ENCODE measurements around the gene ZNF195. TPM values are rescaled to one million over a fixed set of nuclear protein-coding genes. Genes with fewer than 3 reads are reported as not detected.
"Not testable (repeated sequence)": the region's sequence is repeated elsewhere in the genome, so short reads cannot be mapped to it uniquely, and the experiment has no call there.

ZNF195 gene
- total RNA-seq, 2 donors from 2014 or later, result 30.9 to 38.7 TPM

DNA sequence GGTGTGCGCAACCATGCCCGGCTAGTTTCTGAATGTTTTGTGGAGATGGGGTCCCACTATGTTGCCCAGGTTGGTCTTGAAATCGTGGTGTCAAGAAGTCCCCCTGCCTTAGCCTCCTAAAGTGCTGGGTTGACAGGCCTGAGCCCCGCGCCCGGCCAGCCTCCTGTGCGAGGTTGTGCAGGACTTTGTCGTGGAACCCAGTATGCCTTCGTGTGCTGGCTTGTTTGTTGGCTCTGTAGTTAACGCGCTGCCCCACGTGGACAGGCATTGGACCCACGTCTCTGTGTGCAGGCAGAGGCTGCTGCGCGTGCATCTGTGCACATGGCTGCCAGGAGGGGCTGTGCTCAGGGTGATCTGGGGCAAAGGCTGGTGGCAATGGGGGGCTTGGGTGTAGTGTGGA is 33.9 kb upstream of the ZNF195 start:
- DNase-seq, result no peak
- ATAC-seq (replicated peaks in 1 of 2), result no peak
- H3K9me3 Mint-ChIP-seq, result no peaks in the 10 kb centered on the region
- H3K27me3 Mint-ChIP-seq (ENCODE audit: low read depth), result no peaks in the 10 kb centered on the region
- H3K27ac Mint-ChIP-seq, result no peak overlapping the region
- no peak overlapping the region for H3K4me3 Mint-ChIP-seq
- H3K4me1 Mint-ChIP-seq (ENCODE audit: low read depth), result peaks cover 12% of the 10 kb centered on the region
- no peaks in the 10 kb centered on the region for H3K36me3 Mint-ChIP-seq (ENCODE audit: insufficient read depth in 2 of 2)

DNA sequence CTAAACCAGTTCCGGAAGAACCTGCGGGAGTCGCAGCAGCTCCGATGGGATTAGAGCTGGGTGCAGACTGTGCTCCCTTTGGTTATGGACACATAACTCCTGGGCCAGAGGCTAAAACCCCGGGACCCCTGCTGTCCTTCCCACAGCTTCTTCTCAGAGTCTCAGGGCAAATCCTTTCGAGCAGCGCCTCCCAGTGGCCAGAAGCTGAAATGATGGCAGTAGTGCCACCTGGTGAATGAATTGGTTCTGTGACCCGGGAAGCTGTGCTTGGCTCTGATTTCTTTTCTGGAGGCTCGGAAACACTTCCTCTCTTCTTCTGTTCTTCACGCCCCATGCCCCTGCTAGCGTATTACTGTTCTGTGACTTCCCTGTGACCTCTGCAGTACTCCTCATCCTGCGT is 29.8 kb upstream of the ZNF195 start:
- H3K27me3 Mint-ChIP-seq (ENCODE audit: low read depth); ATAC-seq (replicated peaks in 1 of 2); H3K4me3 Mint-ChIP-seq; H3K27ac Mint-ChIP-seq; H3K9me3 Mint-ChIP-seq; H3K36me3 Mint-ChIP-seq (ENCODE audit: insufficient read depth in 2 of 2): not testable (repeated sequence)
- DNase-seq, result peak; percentile 72 to 77
- peaks cover 12% of the 10 kb centered on the region for H3K4me1 Mint-ChIP-seq (ENCODE audit: low read depth)

DNA sequence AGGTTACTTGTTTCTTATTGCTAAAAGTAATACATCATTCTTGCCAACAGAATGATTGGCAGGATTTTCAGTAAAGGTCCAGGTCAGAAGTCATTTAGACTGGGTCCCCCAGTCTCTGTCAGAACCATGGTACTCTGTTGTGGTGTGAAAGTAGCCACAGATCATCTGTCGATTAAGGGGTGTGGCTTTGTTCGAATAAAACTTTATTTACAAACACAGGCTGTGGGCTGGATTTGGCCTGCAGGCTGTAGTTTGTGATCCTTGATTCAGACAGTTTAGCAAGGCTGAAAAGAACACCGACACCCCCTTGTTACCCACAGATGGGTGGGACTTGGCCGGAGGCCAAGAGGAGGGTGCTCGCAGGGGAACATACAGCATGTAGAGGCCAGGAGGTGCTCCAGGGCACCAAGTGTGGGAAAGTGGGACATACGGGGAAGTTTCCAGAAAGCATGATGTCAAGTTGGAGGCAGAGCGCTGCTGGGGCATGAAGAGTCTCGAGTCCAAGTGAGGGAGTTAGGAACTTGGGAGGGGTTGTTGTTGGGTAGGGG is 29.2 kb upstream of the ZNF195 start:
- not testable (repeated sequence) for DNase-seq; H3K9me3 Mint-ChIP-seq; H3K36me3 Mint-ChIP-seq (ENCODE audit: insufficient read depth in 2 of 2); H3K27me3 Mint-ChIP-seq (ENCODE audit: low read depth); H3K27ac Mint-ChIP-seq; ATAC-seq (replicated peaks in 1 of 2); H3K4me3 Mint-ChIP-seq
- H3K4me1 Mint-ChIP-seq (ENCODE audit: low read depth), result peaks cover 12% of the 10 kb centered on the region

DNA sequence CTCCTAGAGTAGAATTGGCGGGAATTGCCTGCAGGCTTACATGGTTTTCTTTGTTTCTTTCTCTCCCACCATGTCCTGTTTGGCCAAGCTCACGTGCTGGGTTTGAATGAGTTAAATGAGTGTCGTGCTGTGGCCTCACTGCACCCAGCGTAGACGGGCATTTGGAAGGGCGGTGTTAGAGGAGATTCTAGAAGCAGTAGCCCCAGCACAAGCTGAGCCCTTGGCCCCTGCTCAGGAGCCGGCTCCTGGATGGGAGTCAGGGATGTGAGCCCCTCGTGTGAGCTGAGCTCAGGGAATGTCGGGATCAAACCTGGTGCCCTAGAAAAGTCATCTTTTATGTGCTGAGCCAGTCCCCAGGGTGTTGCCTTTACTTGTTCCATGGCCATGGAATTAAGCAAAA is 28.0 kb upstream of the ZNF195 start:
- peaks cover 12% of the 10 kb centered on the region for H3K4me1 Mint-ChIP-seq (ENCODE audit: low read depth)
- not testable (repeated sequence) for H3K9me3 Mint-ChIP-seq; H3K27me3 Mint-ChIP-seq (ENCODE audit: low read depth); H3K27ac Mint-ChIP-seq; DNase-seq; ATAC-seq (replicated peaks in 1 of 2); H3K36me3 Mint-ChIP-seq (ENCODE audit: insufficient read depth in 2 of 2); H3K4me3 Mint-ChIP-seq

DNA sequence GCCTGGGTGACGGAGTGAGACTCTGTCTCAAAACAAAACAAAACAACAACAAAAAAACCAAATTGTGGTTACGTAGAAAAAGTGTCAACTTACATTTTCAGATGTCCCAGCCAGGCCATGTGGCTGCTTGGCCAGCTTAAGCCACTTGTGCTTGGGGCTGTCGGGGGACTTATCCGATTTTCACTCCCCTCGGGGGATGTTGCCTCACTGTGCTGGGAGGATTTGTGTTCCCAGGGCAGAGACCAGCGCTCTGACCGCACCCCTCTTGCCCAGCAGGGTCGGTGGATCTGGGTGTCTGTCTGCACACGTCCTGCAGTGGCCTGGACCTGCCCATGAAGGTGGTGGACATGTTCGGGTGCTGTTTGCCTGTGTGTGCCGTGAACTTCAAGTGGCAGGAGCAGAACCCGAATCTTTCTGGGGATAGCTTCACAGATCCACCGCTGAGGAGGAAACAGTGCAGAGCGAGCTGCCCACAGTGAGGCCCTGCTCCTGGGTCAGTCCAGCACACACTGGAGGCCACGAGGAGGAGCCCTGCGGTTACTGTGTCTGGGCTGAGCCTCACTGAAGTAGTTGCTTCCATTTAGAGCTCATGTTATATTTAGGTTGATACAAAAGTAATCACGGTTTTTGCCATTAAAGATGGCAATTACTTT is 27.4 kb upstream of the ZNF195 start:
- not testable (repeated sequence) for ATAC-seq (replicated peaks in 1 of 2); DNase-seq; H3K4me3 Mint-ChIP-seq; H3K36me3 Mint-ChIP-seq (ENCODE audit: insufficient read depth in 2 of 2); H3K27me3 Mint-ChIP-seq (ENCODE audit: low read depth); H3K9me3 Mint-ChIP-seq; H3K27ac Mint-ChIP-seq
- peaks cover 12% of the 10 kb centered on the region for H3K4me1 Mint-ChIP-seq (ENCODE audit: low read depth)

DNA sequence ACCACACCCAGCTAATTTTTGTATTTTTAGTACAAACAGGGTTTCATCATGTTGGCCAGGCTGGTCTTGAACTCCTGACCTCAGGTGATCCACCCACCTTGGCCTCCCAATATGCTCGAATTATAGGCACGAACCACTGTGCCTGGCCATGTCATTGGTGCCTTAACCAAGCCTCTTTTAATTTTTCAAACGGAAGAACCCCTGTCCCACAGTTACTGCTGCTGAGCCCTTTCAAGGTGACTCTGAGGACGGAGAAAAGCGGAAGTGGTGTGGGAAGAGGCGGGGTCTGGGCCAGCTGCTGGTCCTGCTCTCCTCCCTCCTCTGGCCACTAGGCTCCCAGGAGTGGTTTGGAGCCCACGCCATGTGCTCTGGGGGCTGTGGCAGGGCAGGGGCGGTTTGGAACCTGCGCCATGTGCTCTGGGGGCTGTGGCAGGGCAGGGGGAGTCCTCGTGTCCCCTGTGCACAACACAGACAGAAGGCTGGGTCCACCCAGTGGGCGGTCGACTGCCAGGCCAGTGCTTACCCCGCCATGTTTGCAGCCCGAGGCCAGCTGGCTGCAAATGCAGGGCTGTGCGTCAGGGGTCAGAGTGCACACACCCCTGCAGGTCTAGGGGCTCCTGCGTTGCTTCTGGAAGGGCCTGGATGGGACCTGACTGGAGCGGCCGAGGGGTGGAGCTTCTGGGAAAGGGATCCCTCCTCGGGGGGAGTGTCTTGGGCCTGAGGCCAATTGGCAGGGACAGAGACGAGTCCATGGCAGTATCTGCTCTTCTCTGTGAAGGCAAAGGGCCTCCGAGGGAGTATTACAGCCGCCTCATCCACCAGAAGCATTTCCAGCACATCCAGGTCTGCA is 25.4 kb upstream of the ZNF195 start:
- not testable (repeated sequence) for H3K27me3 Mint-ChIP-seq (ENCODE audit: low read depth); H3K4me3 Mint-ChIP-seq; DNase-seq; ATAC-seq (replicated peaks in 1 of 2); H3K27ac Mint-ChIP-seq; H3K36me3 Mint-ChIP-seq (ENCODE audit: insufficient read depth in 2 of 2); H3K9me3 Mint-ChIP-seq
- peaks cover 12% of the 10 kb centered on the region for H3K4me1 Mint-ChIP-seq (ENCODE audit: low read depth)

DNA sequence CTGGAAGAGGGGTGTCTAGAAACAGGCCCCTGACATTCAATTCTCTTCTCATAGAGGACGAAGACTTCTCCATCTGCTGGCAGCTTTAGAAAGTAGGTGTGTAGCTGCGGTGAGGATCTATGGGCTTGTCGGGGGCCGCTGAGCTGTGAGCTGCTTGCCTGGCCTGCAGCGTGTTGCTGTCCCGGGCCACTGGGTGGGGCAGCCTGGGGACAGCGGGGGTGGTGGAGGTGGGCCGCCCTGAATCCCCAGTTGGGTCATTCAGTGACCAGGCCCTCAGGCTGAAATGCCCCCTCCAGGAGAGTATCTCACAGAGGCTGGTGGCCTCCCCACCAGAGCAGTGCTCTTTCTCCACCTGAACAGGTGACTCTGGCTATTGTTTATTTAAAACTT is 23.9 kb upstream of the ZNF195 start:
- H3K36me3 Mint-ChIP-seq (ENCODE audit: insufficient read depth in 2 of 2); H3K27me3 Mint-ChIP-seq (ENCODE audit: low read depth); ATAC-seq (replicated peaks in 1 of 2); H3K27ac Mint-ChIP-seq; DNase-seq; H3K4me3 Mint-ChIP-seq; H3K9me3 Mint-ChIP-seq; H3K4me1 Mint-ChIP-seq (ENCODE audit: low read depth): not testable (repeated sequence)

DNA sequence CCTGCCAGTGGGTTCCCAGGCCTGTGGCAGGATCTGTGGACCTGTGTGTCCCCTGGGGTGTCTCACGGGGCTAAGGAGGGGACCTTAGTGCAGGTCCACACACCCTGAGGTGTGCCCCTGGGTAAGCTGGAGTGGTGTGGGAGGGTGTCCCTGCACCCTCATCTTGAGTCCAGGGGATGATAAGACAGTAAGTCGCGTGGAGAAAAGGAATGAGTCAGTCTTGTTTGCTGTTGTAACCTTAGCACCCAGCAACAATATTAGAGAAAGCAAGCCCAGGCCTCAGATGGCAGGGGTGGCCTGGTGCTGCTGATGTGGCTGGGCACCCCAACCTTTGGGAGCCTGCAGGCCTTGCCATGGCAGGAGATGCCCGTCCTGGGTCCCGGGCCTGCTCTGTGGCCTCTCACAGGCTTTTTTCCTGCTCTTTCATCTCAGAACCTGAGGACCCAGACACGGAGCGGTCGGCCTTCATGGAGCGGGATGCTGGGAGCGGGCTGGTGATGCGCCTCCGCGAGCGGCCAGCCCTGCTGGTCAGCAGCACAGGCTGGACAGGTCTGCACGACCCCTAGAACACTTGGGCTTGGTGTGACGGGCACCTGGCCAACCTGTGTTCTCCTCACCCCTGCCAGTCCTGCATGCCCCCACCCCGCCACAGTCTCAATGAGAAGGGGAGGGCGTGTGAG is 23.4 kb upstream of the ZNF195 start:
- H3K4me3 Mint-ChIP-seq; H3K27ac Mint-ChIP-seq; H3K4me1 Mint-ChIP-seq (ENCODE audit: low read depth); H3K27me3 Mint-ChIP-seq (ENCODE audit: low read depth); H3K36me3 Mint-ChIP-seq (ENCODE audit: insufficient read depth in 2 of 2); DNase-seq; H3K9me3 Mint-ChIP-seq; ATAC-seq (replicated peaks in 1 of 2): not testable (repeated sequence)

DNA sequence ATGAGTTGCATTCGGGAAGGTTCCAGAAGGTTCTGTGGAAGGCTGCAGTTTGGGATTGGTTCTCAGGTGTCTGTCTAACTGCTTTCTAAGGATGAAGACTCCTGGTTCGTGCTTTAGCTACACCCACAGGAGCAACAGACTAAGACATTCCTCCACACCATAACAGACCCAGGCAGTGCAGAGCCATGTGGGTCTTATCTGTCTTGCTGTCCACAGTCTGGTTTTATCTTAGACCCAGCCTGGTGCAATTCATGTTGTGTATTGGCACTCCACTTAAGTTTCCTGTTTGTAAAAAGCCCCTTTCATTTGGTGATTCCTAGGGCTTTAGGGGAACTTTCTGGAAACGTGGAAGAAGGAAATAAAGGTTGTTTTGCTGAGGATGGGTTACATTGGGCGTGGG is 22.1 kb upstream of the ZNF195 start:
- not testable (repeated sequence) for H3K27me3 Mint-ChIP-seq (ENCODE audit: low read depth); ATAC-seq (replicated peaks in 1 of 2); H3K27ac Mint-ChIP-seq; H3K4me3 Mint-ChIP-seq; DNase-seq; H3K4me1 Mint-ChIP-seq (ENCODE audit: low read depth); H3K36me3 Mint-ChIP-seq (ENCODE audit: insufficient read depth in 2 of 2); H3K9me3 Mint-ChIP-seq

DNA sequence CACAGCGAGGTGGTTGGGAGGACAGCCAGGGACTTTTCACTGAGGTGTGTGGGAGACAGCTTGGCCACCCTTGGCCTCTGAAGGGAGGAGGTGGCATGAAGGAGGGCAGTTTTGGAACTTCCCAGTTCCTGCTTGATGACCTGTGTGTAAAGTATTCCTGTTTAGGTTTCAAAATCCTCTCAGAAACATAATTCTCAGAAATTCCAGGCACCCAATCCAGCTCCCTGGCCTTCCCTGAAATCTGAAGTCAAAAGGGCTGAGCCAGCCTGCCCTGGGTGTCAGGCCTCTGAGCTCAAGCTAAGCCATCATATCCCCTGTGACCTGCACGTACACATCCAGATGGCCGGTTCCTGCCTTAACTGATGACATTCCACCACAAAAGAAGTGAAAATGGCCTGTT is 19.6 kb upstream of the ZNF195 start:
- DNase-seq; H3K27ac Mint-ChIP-seq; H3K36me3 Mint-ChIP-seq (ENCODE audit: insufficient read depth in 2 of 2); H3K4me3 Mint-ChIP-seq; ATAC-seq (replicated peaks in 1 of 2); H3K9me3 Mint-ChIP-seq; H3K4me1 Mint-ChIP-seq (ENCODE audit: low read depth); H3K27me3 Mint-ChIP-seq (ENCODE audit: low read depth): not testable (repeated sequence)

DNA sequence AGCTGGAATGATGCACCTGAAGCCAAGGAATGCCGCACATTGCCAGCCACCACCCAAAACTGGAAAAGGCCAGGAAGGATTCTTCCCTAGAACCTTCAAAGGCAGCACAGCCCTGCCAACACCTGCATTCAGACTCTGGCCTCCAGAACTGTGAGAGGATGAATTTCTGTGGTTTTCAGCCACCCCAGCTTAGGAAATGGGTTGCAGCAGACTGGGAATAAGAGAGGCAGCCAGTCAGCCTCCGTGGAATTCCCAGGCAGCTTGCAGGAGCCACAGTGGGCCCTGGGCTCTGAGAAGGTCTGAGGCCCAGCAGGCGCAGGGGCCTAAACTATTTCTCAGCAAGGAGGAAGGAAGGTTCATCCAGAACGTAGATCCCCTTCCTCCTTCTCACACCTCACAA is 19.2 kb upstream of the ZNF195 start:
- not testable (repeated sequence) for H3K36me3 Mint-ChIP-seq (ENCODE audit: insufficient read depth in 2 of 2)

DNA sequence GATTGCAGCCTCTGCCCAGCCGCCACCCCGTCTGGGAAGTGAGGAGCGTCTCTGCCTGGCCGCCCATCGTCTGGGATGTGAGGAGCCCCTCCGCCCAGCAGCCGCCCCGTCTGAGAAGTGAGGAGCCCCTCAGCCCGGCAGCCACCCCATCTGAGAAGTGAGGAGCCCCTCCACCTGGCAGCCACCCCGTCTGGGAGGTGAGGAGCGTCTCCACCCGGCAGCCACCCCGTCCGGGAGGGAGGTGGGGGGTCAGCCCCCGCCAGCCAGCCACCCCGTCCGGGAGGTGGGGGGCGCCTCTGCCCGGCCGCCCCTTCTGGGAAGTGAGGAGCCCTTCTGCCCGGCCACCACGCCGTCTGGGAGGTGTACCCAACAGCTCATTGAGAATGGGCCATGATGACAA is 18.3 kb upstream of the ZNF195 start:
- H3K27me3 Mint-ChIP-seq (ENCODE audit: low read depth), result peaks cover 11% of the 10 kb centered on the region
- H3K36me3 Mint-ChIP-seq (ENCODE audit: insufficient read depth in 2 of 2); ATAC-seq (replicated peaks in 1 of 2); H3K9me3 Mint-ChIP-seq; H3K4me3 Mint-ChIP-seq; H3K27ac Mint-ChIP-seq; DNase-seq; H3K4me1 Mint-ChIP-seq (ENCODE audit: low read depth): not testable (repeated sequence)

More for the DNA sequence above, 19.2 kb upstream of the ZNF195 start:
- H3K4me1 Mint-ChIP-seq (ENCODE audit: low read depth); ATAC-seq (replicated peaks in 1 of 2); DNase-seq; H3K27ac Mint-ChIP-seq; H3K9me3 Mint-ChIP-seq; H3K4me3 Mint-ChIP-seq: not testable (repeated sequence)
- peaks cover 11% of the 10 kb centered on the region for H3K27me3 Mint-ChIP-seq (ENCODE audit: low read depth)

DNA sequence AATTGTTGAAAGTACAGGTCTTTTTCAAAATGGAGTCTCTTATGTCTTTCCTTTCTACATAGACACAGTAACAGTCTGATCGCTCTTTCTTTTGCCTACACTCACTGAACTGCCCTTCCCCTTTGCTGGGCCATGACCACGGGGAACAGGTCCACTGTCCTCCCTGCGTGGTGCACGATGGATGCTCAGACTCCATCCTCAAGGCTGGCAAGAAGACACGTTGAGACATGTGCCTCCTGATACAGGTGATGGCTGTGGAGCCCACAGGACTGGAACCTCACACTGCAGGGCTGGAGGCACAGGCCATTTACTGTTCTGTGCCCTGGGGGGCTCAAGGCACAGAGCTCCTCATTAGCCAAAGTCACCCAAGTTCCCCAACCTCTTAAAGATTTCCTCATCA is 16.5 kb upstream of the ZNF195 start:
- not testable (repeated sequence) for DNase-seq; H3K9me3 Mint-ChIP-seq; H3K27ac Mint-ChIP-seq; H3K4me1 Mint-ChIP-seq (ENCODE audit: low read depth); H3K36me3 Mint-ChIP-seq (ENCODE audit: insufficient read depth in 2 of 2); ATAC-seq (replicated peaks in 1 of 2); H3K4me3 Mint-ChIP-seq
- peaks cover 11% of the 10 kb centered on the region for H3K27me3 Mint-ChIP-seq (ENCODE audit: low read depth)
